Kidney epithelial cell (primary cell): ENCODE measurements around the gene PHRF1. TPM values are rescaled to one million over a fixed set of nuclear protein-coding genes. Genes with fewer than 3 reads are reported as not detected.

Experiments
- DNase-seq: peaks from one replicate; pipeline ENCODE4 v3.0.0-alpha.2; 2010; ENCODE audit warnings: low read depth
- H3K27me3 ChIP-seq: 2 replicates; pipeline ENCODE4 v1.6.0; 2011; ENCODE audit warnings: low read length; ENCODE audit not compliant: control insufficient read depth, insufficient read depth
- H3K36me3 ChIP-seq: 2 replicates; pipeline ENCODE4 v1.5.1; 2011; ENCODE audit warnings: low read length; ENCODE audit not compliant: control insufficient read depth, insufficient read depth
- H3K4me3 ChIP-seq: 2 replicates; pipeline ENCODE4 v1.5.1; 2011; ENCODE audit warnings: low read depth, mild to moderate bottlenecking, control low read depth, low read length
- total RNA-seq: library from RNA; depleted of rRNA; stranded (reverse); fragments of >200 nt; gene quantifications from 2 replicates; pipeline ENCODE4 v1.2.3, GENCODE V29; 2015
- TF ChIP-seq, protein P1 (sequence below): IDR thresholded peaks from 2 replicates; pipeline ENCODE4 v1.5.1; 2011; ENCODE audit warnings: mild to moderate bottlenecking, moderate library complexity, low read length, control low read depth, inconsistent platforms; ENCODE audit not compliant: insufficient read depth, poor library complexity, severe bottlenecking

Gene PHRF1, protein sequence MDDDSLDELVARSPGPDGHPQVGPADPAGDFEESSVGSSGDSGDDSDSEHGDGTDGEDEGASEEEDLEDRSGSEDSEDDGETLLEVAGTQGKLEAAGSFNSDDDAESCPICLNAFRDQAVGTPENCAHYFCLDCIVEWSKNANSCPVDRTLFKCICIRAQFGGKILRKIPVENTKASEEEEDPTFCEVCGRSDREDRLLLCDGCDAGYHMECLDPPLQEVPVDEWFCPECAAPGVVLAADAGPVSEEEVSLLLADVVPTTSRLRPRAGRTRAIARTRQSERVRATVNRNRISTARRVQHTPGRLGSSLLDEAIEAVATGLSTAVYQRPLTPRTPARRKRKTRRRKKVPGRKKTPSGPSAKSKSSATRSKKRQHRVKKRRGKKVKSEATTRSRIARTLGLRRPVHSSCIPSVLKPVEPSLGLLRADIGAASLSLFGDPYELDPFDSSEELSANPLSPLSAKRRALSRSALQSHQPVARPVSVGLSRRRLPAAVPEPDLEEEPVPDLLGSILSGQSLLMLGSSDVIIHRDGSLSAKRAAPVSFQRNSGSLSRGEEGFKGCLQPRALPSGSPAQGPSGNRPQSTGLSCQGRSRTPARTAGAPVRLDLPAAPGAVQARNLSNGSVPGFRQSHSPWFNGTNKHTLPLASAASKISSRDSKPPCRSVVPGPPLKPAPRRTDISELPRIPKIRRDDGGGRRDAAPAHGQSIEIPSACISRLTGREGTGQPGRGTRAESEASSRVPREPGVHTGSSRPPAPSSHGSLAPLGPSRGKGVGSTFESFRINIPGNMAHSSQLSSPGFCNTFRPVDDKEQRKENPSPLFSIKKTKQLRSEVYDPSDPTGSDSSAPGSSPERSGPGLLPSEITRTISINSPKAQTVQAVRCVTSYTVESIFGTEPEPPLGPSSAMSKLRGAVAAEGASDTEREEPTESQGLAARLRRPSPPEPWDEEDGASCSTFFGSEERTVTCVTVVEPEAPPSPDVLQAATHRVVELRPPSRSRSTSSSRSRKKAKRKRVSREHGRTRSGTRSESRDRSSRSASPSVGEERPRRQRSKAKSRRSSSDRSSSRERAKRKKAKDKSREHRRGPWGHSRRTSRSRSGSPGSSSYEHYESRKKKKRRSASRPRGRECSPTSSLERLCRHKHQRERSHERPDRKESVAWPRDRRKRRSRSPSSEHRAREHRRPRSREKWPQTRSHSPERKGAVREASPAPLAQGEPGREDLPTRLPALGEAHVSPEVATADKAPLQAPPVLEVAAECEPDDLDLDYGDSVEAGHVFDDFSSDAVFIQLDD (N-terminal part only)
- 32.5 and 33.0 TPM in 2 replicates for total RNA-seq

GRCh38 chr11:575996-576768, at the start of gene PHRF1:
TSS of gene PHRF1 (plus strand) at chr11:576470. CDS start at chr11:581513, 5,043 bp downstream.
- no peaks in the 10 kb centered on the region for H3K27me3 ChIP-seq
- peak; percentile 56 for DNase-seq
- peak within 1 kb of the TSS; percentile 75 for H3K4me3 ChIP-seq
- H3K36me3 ChIP-seq: peaks cover 1% of the 10 kb centered on the region
- TF ChIP-seq, protein P1, sequence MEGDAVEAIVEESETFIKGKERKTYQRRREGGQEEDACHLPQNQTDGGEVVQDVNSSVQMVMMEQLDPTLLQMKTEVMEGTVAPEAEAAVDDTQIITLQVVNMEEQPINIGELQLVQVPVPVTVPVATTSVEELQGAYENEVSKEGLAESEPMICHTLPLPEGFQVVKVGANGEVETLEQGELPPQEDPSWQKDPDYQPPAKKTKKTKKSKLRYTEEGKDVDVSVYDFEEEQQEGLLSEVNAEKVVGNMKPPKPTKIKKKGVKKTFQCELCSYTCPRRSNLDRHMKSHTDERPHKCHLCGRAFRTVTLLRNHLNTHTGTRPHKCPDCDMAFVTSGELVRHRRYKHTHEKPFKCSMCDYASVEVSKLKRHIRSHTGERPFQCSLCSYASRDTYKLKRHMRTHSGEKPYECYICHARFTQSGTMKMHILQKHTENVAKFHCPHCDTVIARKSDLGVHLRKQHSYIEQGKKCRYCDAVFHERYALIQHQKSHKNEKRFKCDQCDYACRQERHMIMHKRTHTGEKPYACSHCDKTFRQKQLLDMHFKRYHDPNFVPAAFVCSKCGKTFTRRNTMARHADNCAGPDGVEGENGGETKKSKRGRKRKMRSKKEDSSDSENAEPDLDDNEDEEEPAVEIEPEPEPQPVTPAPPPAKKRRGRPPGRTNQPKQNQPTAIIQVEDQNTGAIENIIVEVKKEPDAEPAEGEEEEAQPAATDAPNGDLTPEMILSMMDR: no peak

DNA sequence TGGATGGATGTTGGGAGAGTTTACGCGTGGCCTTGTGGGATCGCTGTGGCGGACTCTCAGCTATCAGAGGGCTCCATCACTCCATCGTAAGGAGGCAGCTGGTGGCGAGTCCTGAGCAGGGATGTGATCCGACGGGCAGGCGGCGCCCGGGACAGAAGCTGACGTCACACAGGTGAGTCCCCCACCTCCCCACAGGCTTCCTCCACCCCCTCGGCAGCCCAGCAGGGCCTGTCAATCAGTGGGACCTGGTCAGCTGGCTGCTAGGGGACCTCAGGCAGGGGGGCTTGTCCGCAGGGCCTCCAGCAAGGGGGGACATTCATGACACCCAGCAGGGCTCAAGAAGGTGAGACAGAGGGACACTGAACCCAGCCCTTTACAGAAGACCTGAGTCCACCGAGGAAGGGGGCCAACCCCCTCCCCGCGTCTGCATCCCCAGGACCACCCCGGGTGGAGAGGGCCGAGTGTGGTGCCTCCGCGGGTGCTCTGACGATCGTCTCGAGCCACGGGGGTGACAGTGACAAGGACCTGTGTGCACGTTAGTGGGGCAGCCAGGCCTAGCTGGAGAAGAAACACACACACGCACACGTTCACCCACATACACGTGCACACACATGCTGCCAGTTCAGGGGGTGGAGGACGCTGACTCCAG, 48.0 kb upstream of the PHRF1 start:
- TF ChIP-seq, protein P1: no peak
- Histone ChIP-seq H3K4me3 (no peak overlapping the region), H3K27me3 (no peaks in the 10 kb centered on the region), H3K36me3 (no peaks in the 10 kb centered on the region)
- no peak for DNase-seq

DNA sequence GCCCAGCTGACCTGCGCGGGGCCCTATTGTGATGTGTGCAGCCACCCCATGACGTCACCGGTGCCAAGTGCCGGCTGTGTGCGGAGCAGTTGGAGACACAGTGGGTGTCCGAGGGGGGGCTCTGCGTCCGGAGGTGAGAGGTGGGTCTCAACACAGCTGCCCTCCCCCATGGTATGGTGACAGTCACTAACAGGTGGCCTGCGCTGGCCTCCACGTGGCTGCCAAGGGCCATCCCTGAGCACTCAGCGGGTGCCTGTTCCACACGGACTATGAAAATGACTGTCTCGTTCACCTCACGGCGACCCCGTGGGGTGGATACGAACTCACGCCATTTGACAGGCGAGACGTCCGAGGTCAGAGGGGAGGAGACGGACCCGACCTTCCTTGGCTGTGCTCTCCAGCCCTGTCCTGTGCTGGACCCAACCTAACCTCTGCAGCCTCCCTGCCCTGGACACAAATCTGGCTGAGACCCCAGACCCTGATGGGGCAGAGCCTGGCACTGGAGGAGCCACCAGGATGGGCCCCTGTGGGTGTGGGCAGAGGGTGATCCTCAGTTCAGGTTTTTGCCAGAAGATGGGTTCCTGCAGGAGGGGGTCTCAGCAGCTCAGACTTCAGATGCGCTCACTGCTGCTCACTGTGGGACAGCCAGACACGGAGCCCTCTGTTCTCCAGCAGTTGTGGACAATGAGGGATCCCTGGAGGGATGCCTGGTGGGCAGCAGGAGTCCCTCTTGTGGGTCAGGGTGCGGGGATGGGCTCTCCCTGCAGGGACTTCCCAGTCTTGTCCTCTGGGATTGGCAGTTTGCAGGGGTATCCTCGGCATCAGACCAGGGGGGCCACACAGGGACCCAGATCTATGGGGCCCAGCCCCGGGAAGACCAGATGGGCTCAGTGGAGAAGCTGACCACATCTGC, 47.2 kb upstream of the PHRF1 start:
- no peaks in the 10 kb centered on the region for H3K27me3 ChIP-seq
- TF ChIP-seq, protein P1: no peak

DNA sequence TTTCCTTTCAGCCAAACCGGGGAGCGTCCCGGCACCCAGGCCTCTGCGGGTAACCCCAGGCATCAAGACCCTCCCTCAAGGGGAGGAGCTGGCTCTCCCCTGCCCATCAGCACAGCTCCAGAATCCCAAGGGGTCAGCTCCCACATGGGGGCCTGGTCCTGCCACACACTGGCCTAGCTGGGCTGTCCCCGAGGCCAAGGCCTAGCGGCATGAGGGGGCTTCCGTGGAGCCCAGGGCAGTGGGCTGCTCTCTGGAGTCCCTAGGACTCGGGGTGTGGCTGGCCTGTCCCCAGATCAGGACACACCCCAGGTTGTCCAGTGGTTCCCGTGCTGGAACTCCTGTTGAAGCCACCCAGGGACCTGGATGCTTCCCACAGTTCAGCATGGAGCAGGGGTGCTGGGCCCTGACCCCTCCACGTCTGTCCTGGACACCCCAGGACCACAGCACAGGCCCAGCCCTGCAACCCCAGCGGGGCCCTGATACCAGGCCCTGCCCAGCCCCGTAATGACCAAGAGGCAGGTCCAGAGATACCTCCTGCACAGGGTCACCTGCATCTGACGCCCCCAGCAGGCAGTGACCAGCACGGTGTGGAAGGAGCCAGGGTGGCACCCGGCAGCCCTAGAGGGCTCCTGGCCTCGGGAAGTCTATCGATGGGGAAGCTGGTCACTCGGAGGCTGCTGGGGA, 46.4 kb upstream of the PHRF1 start:
- no peaks in the 10 kb centered on the region for H3K27me3 ChIP-seq
- no peaks in the 10 kb centered on the region for H3K36me3 ChIP-seq
- TF ChIP-seq, protein P1: no peak
- H3K4me3 ChIP-seq: no peak overlapping the region
- no peak for DNase-seq

More for the DNA sequence above, 47.2 kb upstream of the PHRF1 start:
- H3K4me3 ChIP-seq: no peak overlapping the region
- no peak for DNase-seq
- H3K36me3 ChIP-seq: no peaks in the 10 kb centered on the region
